VCaP (cell line): ENCODE data around the gene WIPI1.

Source experiments
- H3K27ac ChIP-seq: fragments of 450-650 bp; 2 replicates; pipeline ENCODE4 v1.5.1; 2017
- TF ChIP-seq, protein P1 (sequence below): fragments of 450-650 bp; conservative IDR thresholded peaks from 2 replicates; pipeline ENCODE4 v1.5.1; 2017; ENCODE audit warnings: mild to moderate bottlenecking, moderate library complexity

Gene WIPI1

DNA sequence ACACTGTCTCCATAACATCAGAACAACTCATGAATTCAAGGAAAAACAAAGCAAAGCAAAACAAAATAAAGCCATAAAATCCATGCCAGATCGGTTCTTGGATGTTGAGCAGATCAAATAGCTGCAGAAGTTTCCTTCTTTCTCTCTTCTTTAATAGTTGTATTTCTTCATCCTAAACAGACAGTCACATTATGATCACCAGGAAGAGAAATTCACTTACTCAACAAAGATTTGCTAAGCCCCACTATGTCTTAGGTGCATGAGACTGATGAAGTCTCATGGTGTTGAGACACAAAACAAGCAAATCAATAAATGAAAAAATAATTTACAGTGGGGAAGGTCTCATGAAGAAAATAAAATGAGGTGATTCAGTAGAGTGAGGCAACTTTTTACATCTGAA, 72.8 kb downstream of the WIPI1 start:
- TF ChIP-seq, protein P1, sequence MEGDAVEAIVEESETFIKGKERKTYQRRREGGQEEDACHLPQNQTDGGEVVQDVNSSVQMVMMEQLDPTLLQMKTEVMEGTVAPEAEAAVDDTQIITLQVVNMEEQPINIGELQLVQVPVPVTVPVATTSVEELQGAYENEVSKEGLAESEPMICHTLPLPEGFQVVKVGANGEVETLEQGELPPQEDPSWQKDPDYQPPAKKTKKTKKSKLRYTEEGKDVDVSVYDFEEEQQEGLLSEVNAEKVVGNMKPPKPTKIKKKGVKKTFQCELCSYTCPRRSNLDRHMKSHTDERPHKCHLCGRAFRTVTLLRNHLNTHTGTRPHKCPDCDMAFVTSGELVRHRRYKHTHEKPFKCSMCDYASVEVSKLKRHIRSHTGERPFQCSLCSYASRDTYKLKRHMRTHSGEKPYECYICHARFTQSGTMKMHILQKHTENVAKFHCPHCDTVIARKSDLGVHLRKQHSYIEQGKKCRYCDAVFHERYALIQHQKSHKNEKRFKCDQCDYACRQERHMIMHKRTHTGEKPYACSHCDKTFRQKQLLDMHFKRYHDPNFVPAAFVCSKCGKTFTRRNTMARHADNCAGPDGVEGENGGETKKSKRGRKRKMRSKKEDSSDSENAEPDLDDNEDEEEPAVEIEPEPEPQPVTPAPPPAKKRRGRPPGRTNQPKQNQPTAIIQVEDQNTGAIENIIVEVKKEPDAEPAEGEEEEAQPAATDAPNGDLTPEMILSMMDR: no peak
- H3K27ac ChIP-seq: no peak overlapping the region

DNA sequence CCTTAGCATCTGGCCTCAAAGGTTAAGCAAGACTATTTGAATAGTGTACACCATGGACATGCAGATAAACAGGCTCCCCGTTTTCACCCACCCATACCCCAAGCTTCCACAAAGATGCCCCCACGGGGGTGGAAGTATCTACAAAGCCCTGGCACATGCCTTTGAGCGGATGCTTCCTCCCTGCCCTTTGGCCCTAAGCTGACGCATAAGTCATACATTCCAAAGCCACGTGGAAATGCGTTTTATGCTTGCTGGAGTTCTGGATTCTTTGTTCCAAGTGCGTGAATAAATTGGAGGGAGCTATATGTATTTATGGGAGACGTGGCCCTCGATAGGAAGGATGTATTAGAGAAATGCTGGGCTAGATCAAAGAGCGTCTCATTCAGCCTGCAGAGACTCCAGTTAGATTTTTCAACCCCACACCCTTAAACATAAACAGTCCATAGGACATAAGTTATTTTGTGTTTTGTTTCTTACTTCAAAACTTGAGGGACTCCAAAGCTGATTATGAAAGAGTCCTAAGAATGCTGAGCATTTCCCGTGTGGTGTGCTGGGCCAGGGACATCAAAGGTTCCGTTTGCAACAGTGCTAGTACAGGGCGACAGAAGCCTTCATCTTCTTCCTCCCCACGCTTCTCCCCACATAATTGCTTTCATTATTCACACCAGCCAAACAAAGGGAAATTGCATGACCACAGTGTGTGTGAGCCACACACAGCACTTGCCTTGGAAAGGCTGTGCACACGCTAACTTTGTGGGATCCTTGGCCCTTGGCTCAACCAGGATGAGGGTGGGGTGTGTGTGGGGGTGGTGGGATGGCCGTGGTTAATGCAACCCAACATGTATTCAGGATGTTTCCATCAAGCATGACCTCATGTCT, 73.6 kb downstream of the WIPI1 start:
- TF ChIP-seq, protein P1: no peak
- no peak overlapping the region for H3K27ac ChIP-seq

DNA sequence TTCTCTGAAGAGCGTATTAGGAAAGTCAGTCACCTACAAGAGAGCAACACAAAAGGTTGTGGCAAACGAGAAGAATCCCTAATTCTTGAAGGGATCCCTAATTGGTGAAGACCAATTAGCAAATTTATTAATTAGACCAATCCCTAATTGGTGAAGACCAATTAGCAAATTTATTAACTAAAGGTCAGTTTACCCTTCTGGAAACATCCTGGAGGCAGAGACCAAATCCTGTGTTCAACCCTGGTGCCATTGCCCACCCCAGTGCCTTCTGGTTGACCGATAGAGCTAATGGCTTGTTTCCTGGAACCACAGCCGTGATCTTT, 74.2 kb downstream of the WIPI1 start:
- no peak overlapping the region for H3K27ac ChIP-seq
- TF ChIP-seq, protein P1: no peak

DNA sequence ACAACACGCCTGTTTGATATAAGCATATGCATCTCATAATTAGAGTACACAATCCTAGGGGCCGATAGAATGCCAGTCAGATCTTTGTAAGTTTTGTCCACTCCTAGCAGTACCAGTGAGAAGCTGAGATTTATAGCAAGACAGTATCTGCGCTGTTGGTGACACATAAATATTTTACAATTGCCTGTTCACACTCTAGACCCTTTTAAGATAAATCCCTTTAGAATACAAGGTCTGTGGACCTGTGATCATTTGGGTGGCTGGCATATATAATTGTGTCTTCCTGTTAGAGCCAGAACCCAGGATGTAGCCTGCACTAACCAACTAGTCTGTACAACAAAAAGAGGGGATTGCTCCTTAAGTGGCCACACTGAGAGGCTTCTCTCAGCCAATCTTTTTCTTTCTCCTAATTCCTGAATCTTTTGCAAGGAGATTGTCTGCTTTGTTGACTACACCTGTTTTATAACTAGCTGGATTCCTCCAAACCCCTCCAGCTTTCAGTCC, 74.7 kb downstream of the WIPI1 start:
- H3K27ac ChIP-seq: no peak overlapping the region
- TF ChIP-seq, protein P1: no peak

DNA sequence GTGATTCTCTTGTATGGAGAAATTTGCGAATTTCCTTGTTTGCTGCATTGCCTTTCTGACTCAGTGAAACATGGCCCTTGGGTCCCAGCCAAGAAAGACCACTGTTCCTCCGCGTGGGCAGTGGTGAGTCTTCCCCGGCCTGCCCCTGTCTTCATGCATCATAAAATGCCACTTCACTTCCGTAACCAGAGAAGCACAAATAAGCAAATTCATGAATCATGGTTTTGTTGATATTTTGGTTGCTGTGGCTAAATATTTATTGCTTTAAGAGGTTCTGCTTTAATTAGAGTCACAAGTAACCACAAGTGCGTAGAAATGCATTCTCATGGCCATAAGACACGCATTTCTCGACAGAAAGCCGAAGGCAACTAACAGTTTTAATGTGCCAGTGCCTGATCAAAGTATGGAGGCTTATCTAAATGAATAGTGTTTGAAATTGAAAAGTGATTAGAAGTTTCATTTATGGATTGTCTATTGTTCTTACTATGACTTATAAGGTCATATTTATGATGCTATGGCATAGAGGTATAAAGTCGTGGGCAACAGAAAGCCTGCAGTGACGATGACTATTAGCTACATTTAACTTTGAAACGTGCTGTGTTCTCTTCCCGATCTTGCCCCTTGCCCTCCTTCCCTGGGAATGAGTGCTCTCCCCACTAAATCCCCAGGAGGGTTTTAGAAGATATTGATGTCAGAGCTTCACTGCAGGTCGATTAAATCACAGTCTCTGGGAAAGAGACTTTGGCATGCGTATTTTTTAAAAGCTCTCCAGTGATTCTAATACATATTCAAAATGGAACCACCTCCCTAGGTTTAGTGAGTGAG, 76.0 kb downstream of the WIPI1 start:
- no peak overlapping the region for H3K27ac ChIP-seq

DNA sequence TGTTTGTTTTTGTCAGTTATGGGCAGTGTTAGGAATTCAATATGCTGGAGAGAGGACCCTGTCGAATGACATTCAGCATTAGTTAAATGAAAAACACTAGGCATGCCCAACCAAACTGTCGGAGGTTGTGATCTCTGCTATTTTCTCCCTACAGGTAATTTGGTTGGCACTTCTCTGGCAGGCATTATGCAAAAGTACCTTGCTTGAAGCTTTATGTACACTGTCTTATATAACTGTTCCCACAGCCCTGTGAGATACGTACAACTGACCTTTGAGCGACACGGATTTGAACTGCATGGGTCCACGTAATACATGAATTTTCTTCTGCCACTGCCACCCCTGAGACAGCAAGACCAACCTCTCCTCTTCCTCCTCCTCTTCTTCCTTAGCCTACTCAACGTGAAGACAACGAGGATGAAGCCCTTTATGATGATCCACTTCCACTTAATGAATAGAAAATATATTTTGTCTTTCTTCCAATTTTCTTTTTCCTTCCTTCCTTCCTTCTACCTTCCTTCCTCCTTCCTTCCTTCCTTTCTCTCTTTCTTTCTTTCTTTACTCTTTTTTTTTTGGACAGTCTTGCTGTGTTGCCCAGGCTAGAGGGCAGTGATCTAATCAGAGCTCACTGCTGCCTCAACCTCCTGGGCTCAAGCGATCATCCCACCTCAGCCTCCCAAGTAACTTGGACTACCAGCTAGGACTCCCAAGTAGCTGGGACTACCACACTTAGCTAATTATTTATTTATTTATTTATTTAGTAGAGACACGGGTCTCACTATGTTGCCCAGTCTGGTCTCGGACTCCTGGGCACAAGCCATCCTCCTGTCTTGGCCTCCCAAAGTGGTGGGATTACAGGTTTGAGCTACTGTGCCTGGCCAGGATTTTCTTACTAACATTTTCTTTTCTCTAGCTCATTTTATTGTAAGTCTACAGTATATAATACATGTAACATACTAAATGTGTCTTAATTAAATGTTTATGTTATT, 77.3 kb downstream of the WIPI1 start:
- TF ChIP-seq, protein P1: no peak
- peak overlapping the region; percentile 98 for H3K27ac ChIP-seq

More for the DNA sequence above, 76.0 kb downstream of the WIPI1 start:
- TF ChIP-seq, protein P1: no peak
